Frontal cortex (tissue), 4 donors: ENCODE measurements around the gene H3-3A. TPM values are rescaled to one million over a fixed set of nuclear protein-coding genes. Genes with fewer than 3 reads are reported as not detected.

Experiments used
- DNase-seq, 2 donors: peaks; one replicate each; pipeline ENCODE4 v3.0.0; 2012; ENCODE audit warnings: low spot score in 2 of 2
- FAIRE-seq: peaks from 2 replicates; lab custom pipeline; 2012; peaks lifted over from hg19 to GRCh38; lab: Jason Lieb, UNC
- total RNA-seq: library from RNA; depleted of rRNA; stranded (reverse); fragments of >200 nt; gene quantifications from one replicate; pipeline ENCODE4 v1.2.3, GENCODE V29; 2014
- donor health status: control.
- donor health status: control.
- donor health status: control.

H3-3A gene
- total RNA-seq, 1 donor from 2014 or later, result 377 TPM

GRCh38 chr1:226108935-226109828 lies 46.7 kb downstream of the H3-3A start:
- FAIRE-seq (no peak), DNase-seq (peak in 1 of 2 donors; percentile 56)

DNA sequence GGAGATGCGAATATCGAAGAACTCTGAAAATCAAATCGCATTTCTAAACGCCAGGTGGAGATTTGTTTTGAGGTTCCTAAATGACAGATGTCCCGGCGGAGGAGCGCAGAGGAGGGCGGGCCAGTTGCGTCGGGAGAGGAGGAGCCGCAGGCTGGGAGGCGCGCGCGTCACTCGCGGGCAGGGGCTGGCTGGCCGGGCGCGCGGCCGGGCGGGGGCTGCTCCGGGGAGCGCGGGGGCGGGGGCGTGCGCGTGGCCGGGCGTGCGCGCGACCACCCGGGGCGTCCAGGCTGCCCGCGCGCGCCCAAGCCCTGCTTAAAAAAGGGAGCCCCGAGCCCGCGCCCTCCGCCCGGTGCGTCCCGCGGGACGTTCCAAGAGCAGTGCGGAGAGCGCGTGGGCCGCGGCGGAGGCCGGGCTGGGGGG lies 47.3 kb downstream of the H3-3A start:
- FAIRE-seq (no peak), DNase-seq (peak; percentile 94 to 98)

DNA sequence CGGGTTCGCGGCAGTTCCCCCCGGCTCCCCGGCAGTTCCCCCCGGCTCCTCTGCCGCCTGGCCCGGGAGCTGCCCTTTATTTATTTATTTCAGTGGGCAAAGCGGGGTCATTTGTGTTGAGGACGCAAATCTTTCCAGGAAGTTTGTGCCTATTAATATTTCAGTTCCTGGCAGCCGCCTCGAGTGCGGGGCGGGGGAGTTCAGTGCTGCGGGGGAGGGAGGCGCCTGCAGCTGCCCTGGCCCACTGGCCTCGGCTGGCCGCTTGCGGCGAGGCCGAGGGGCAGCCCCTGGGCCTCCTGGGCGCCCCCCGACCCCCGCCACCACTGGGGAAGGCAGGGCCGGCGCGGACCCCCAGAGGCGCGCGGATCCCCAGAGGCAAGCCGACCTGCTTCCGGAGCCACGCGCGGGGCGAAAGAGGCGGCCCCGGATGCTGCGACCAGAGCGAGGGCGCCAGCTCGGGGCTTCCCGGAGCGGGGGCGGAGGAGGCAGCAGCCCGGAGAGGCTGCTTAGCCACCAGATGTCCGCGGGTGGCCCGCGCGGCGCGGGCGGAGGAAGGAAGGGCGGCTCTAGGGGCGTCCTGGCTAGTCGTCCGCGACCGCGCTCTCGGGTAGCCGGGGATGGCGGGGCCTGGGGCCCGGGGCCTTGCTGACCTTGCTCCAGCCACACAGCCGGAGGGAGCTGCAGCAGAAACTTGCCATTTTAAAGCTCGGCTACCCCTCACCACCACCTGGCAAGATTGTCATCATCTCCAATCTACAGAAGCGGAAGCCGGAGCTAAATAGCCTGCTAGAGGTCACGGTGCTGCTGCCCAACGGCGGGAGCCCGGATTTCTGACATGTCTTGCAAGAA lies 48.0 kb downstream of the H3-3A start:
- peak; percentile 84 for DNase-seq
- FAIRE-seq, result no peak

GRCh38 chr1:226111098-226111882 lies 48.8 kb downstream of the H3-3A start:
- DNase-seq, result no peak
- FAIRE-seq, result no peak

GRCh38 chr1:226111883-226112261 lies 49.4 kb downstream of the H3-3A start:
- FAIRE-seq (no peak), DNase-seq (no peak)

- FAIRE-seq (no peak), DNase-seq (no peak)
Observed at GRCh38 chr1:226112626-226113025, 50.1 kb downstream of the H3-3A start.

- no peak for FAIRE-seq
- no peak for DNase-seq
Observed at GRCh38 chr1:226116673-226117072, 54.2 kb downstream of the H3-3A start.

DNA sequence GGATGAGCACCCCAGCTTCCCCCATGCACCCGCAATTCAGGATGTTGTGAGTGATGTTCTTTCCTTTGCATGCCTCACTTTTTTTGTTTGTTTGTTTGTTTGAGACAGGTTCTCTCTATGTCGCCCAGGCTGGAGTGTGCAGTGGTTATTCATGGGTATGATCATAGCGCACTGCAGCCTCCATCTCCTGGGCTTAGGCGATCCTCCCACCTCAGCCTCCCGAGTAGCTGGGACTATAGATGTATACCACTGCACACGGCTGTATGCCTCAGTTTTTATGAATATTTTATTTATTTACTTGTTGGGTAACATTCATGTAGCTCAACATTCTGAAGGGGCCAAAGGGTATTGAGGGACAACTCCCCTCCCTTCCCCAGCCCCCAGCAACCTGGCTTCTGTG lies 54.8 kb downstream of the H3-3A start:
- FAIRE-seq (no peak), DNase-seq (no peak)

- FAIRE-seq (no peak), DNase-seq (no peak)
Observed at GRCh38 chr1:226118357-226118756, 55.8 kb downstream of the H3-3A start.

GRCh38 chr1:226119169-226119568 lies 56.7 kb downstream of the H3-3A start:
- FAIRE-seq (no peak), DNase-seq (no peak)

- FAIRE-seq (no peak), DNase-seq (no peak)
Observed at GRCh38 chr1:226120398-226120797, 57.9 kb downstream of the H3-3A start.

DNA sequence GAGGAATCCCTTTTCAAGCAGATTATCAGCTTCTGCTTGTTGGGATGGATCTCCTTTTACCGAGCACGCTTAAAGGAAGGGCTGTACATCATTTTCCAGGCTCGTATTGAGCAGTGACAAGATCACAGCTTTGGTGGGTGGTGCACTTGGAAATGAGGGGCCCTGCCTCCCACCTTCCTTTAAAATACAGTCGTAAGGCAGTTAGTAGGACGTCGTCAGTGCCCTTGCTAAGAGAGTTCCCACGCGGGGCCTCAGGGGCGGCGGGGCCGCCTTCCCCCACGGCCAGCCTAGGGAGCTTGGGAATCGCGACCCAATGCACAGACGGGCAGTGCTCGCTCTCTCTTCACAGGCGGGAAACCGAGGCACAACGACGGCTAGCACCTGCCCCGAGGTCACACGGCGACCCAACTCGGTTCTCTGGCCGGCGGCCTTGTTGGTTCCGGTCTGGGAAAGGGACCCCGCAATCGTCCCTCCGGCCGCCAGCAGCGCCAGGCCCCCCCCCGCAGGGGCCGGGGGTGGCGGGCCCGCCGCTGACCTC lies 58.6 kb downstream of the H3-3A start:
- no peak for DNase-seq
- no peak for FAIRE-seq

Other genes starting within 250 kb of the H3-3A start
- 0.82 TPM for gene TMEM63A, start 180.3 kb upstream of the H3-3A start, total RNA-seq
- 0.41 TPM for gene LEFTY1, start 173.6 kb upstream of the H3-3A start, total RNA-seq
- gene PYCR2, start 138.5 kb upstream of the H3-3A start, total RNA-seq, result 14.3 TPM
- under 0.01 TPM for gene LEFTY2, start 121.5 kb upstream of the H3-3A start, total RNA-seq
- gene SDE2, start 63.4 kb upstream of the H3-3A start, total RNA-seq, result 40.4 TPM
- gene ACBD3, start 124.0 kb downstream of the H3-3A start, total RNA-seq, result 49.7 TPM
- not detected for gene MIXL1, start 160.9 kb downstream of the H3-3A start, total RNA-seq
- 23.2 TPM for gene LIN9, start 246.4 kb downstream of the H3-3A start, total RNA-seq